GM21381 (cell line): ENCODE results near the gene GAP43.
"Not testable (repeated sequence)": the region's sequence is repeated elsewhere in the genome, so short reads cannot be mapped to it uniquely, and the experiment has no call there.

Experiments used
- ATAC-seq: cut with Tn5 transposase; IDR thresholded peaks from one replicate; pipeline ENCODE4 v1.9.1; 2021; ENCODE audit warnings: mild to moderate bottlenecking, moderate library complexity; ENCODE audit not compliant: unreplicated experiment

Gene GAP43

GRCh38 chr3:115692887-115693524 is 69.7 kb downstream of the GAP43 start:
- ATAC-seq, result peak; percentile 90

- no peak for ATAC-seq
Observed at GRCh38 chr3:115693868-115694267, 70.6 kb downstream of the GAP43 start.

GRCh38 chr3:115695090-115695489 is 71.8 kb downstream of the GAP43 start:
- no peak for ATAC-seq

GRCh38 chr3:115697263-115698053 is 74.1 kb downstream of the GAP43 start:
- no peak for ATAC-seq

GRCh38 chr3:115698851-115699591 is 75.7 kb downstream of the GAP43 start:
- ATAC-seq, result no peak

- no peak for ATAC-seq
Observed at GRCh38 chr3:115699706-115700105, 76.4 kb downstream of the GAP43 start.

- ATAC-seq, result no peak
Observed at GRCh38 chr3:115702598-115702997, 79.3 kb downstream of the GAP43 start.

GRCh38 chr3:115704661-115705338 is 81.5 kb downstream of the GAP43 start:
- no peak for ATAC-seq

- no peak for ATAC-seq
Observed at GRCh38 chr3:115706311-115706829, 83.1 kb downstream of the GAP43 start.

GRCh38 chr3:115708540-115708939 is 85.2 kb downstream of the GAP43 start:
- ATAC-seq, result no peak

GRCh38 chr3:115709093-115709492 is 85.8 kb downstream of the GAP43 start:
- no peak for ATAC-seq

- ATAC-seq, result no peak
Observed at GRCh38 chr3:115709931-115710330, 86.6 kb downstream of the GAP43 start.

- ATAC-seq, result no peak
Observed at GRCh38 chr3:115710799-115711198, 87.5 kb downstream of the GAP43 start.

GRCh38 chr3:115712871-115713270 is 89.6 kb downstream of the GAP43 start:
- no peak for ATAC-seq

GRCh38 chr3:115713284-115713683 is 90.0 kb downstream of the GAP43 start:
- ATAC-seq, result no peak

GRCh38 chr3:115715241-115715745 is 92.0 kb downstream of the GAP43 start:
- no peak for ATAC-seq

- no peak for ATAC-seq
Observed at GRCh38 chr3:115720983-115721382, 97.7 kb downstream of the GAP43 start.

GRCh38 chr3:115725800-115726199 is 102.5 kb downstream of the GAP43 start:
- ATAC-seq, result no peak

- ATAC-seq, result no peak
Observed at GRCh38 chr3:115727135-115727534, 103.8 kb downstream of the GAP43 start.

GRCh38 chr3:115728013-115728412 is 104.7 kb downstream of the GAP43 start:
- no peak for ATAC-seq

GRCh38 chr3:115736341-115736740 is 113.0 kb downstream of the GAP43 start:
- ATAC-seq, result not testable (repeated sequence)
